ENCODE data around the gene EFCAB5.

GRCh38 chr17:29903471-29903870, 38.0 kb upstream of the EFCAB5 start:
- TF ChIP-seq CTCF (IDR thresholded peaks at IDR 0.05) (no peak), REST (IDR thresholded peaks at IDR 0.05; ENCODE audit: insufficient read depth in 1 of 2, low read depth in 2 of 2, low read length in 1 of 2) (no peak), POLR2AphosphoS5 (IDR thresholded peaks at IDR 0.05; ENCODE audit: low read depth, low read length) (no peak), TCF7L2 (IDR thresholded peaks at IDR 0.05; ENCODE audit: low read depth, low read length) (no peak), SIN3A (IDR thresholded peaks at IDR 0.05; ENCODE audit: borderline replicate concordance, insufficient read depth, low read depth, low read length) (no peak)
